HepG2 (cell line): ENCODE data around the gene CHMP1B. TPM values are rescaled to one million over a fixed set of nuclear protein-coding genes. Genes with fewer than 3 reads are reported as not detected.

Experiments used
- ATAC-seq: fragments of 200-7000 bp; cut with Tn5 transposase; 3 replicates; pipeline ENCODE4 v1.9.1; 2020; ENCODE audit warnings: mild to moderate bottlenecking, moderate library complexity
- BruUV-seq: library from RNA; stranded (reverse); fragments of 400-500 nt; replicated peaks from 2 replicates; lab custom pipeline; 2021; lab: Mats Ljungman, UMichigan
- CTCF ChIA-PET: fragments of 300-600 bp; formaldehyde crosslinking; extraction: SDS; loops from one replicate; lab custom pipeline; 2021; ENCODE audit warnings: low total read pairs, inconsistent platforms, low intra/inter-chr PET ratio; lab: Yijun Ruan, JAX
- POLR2A ChIA-PET: fragments of 350-600 bp; sonication (Branson Sonifier 250); formaldehyde crosslinking; loops from one replicate; lab custom pipeline; 2020; ENCODE audit warnings: antibody characterized with exemption, inconsistent platforms; lab: Yijun Ruan, JAX
- DNase-seq: peaks from one replicate; pipeline ENCODE4 v3.0.0-alpha.2; 2015; ENCODE audit warnings: low spot score
- FAIRE-seq: peaks from 3 replicates; lab custom pipeline; 2011; peaks lifted over from hg19 to GRCh38; lab: Jason Lieb, UNC
- H2AFZ ChIP-seq: one replicate; pipeline ENCODE4 v1.6.1; 2011; ENCODE audit warnings: low read length, inconsistent platforms
- H3K27ac ChIP-seq: fragments of 300-600 bp; 3 replicates; pipeline ENCODE4 v1.8.0; 2011; ENCODE audit warnings: mixed run types, mild to moderate bottlenecking, mixed read lengths, low read length, inconsistent platforms; ENCODE audit not compliant: insufficient read depth; ENCODE audit errors: extremely low read length
- H3K27me3 ChIP-seq, 2 experiments: fragments of 200-600 bp in 1 of 2; 2 replicates in 1 of 2; 3 replicates in 1 of 2; pipeline versions ENCODE4 v1.6.0 to v1.8.0; 2011; ENCODE audit warnings: low read length in 2 of 2, mild to moderate bottlenecking in 2 of 2, moderate library complexity in 2 of 2, inconsistent platforms in 1 of 2; ENCODE audit not compliant: insufficient read depth in 2 of 2, control insufficient read depth in 1 of 2
- H3K36me3 ChIP-seq, 2 experiments: fragments of 200-600 bp in 1 of 2; replicated peaks in 1 of 2; 2 replicates in 1 of 2; 3 replicates in 1 of 2; pipeline versions ENCODE4 v1.5.1 to v1.8.0; 2011; ENCODE audit warnings: low read length in 2 of 2, inconsistent platforms in 1 of 2; ENCODE audit not compliant: insufficient read depth in 2 of 2, control insufficient read depth in 1 of 2
- H3K4me1 ChIP-seq: 2 replicates; pipeline ENCODE4 v1.5.1; 2012; ENCODE audit warnings: low read length, inconsistent platforms; ENCODE audit not compliant: insufficient read depth
- H3K4me2 ChIP-seq: 2 replicates; pipeline ENCODE4 v1.6.0; 2011; ENCODE audit warnings: low read depth, low read length, inconsistent platforms
- H3K4me3 ChIP-seq, 3 experiments: fragments of 200-600 bp in 1 of 3; sonication (generic), shearing (Covaris generic) in 1 of 3; replicated peaks in 1 of 3; 2 replicates each; pipeline ENCODE4 v1.5.1; 2011 to 2016; ENCODE audit warnings: low read length in 3 of 3, inconsistent platforms in 2 of 3, low read depth in 2 of 3, mild to moderate bottlenecking in 2 of 3, control low read depth in 1 of 3, mixed read lengths in 1 of 3; ENCODE audit not compliant: insufficient read depth in 1 of 3
- H3K79me2 ChIP-seq: one replicate; pipeline ENCODE4 v1.6.1; 2011; ENCODE audit warnings: low read length, inconsistent platforms; ENCODE audit not compliant: insufficient read depth
- H3K9ac ChIP-seq: 2 replicates; pipeline ENCODE4 v1.6.0; 2011; ENCODE audit warnings: mild to moderate bottlenecking, low read depth, low read length, inconsistent platforms; ENCODE audit not compliant: insufficient read depth
- H3K9me3 ChIP-seq: 2 replicates; pipeline ENCODE4 v1.5.1; 2012; ENCODE audit warnings: mild to moderate bottlenecking, low read length
- H4K20me1 ChIP-seq: 2 replicates; pipeline ENCODE4 v1.6.0; 2011; ENCODE audit warnings: inconsistent platforms, mild to moderate bottlenecking, low read length, moderate library complexity; ENCODE audit not compliant: insufficient read depth
- CREB1 ChIP-seq, 2 experiments: fragments of 450-650 bp in 1 of 2; IDR thresholded peaks; 2 replicates each; pipeline ENCODE4 v1.6.1; 2016 to 2017; ENCODE audit warnings: control low read depth in 1 of 2, mild to moderate bottlenecking in 1 of 2, missing compliant biosample characterization in 1 of 2, missing genetic modification characterization in 1 of 2
- CTCF ChIP-seq: sonication (generic); formaldehyde crosslinking; IDR thresholded peaks from 2 replicates; pipeline ENCODE4 v1.5.0; 2020; ENCODE audit warnings: mild to moderate bottlenecking, missing genetic modification reagents, moderate library complexity
- ELF3 ChIP-seq: IDR thresholded peaks from 2 replicates; pipeline ENCODE4 v1.6.1; 2016; ENCODE audit warnings: missing genetic modification reagents, missing compliant biosample characterization
- ERF ChIP-seq: IDR thresholded peaks from 2 replicates; pipeline ENCODE4 v1.6.1; 2018; ENCODE audit warnings: missing biosample characterization, missing genetic modification reagents
- FOSL2 ChIP-seq: sonication (generic); formaldehyde crosslinking; IDR thresholded peaks from 2 replicates; pipeline ENCODE4 v1.4.0; 2020; ENCODE audit warnings: missing genetic modification reagents
- HDAC6 ChIP-seq: fragments of 200-600 bp; sonication (generic); IDR thresholded peaks from 2 replicates; pipeline ENCODE4 v1.7.0; 2017; ENCODE audit warnings: mild to moderate bottlenecking, antibody characterized with exemption, low read length, low read depth
- LCORL ChIP-seq, 2 experiments: fragments of 450-650 bp in 1 of 2; sonication (generic) in 1 of 2; formaldehyde crosslinking in 1 of 2; IDR thresholded peaks; 2 replicates each; pipeline versions ENCODE4 v1.5.0 to v1.6.1; 2017 to 2020; ENCODE audit warnings: antibody characterized with exemption in 1 of 2, missing genetic modification reagents in 1 of 2
- RAD21 ChIP-seq: fragments of 450-650 bp; formaldehyde crosslinking; IDR thresholded peaks from 2 replicates; pipeline ENCODE4 v1.5.0; 2020; ENCODE audit warnings: mild to moderate bottlenecking
- SAP130 ChIP-seq: IDR thresholded peaks from 2 replicates; pipeline ENCODE4 v1.6.1; 2016; ENCODE audit warnings: low read depth
- SMC3 ChIP-seq: IDR thresholded peaks from 2 replicates; pipeline ENCODE4 v1.6.1; 2011; ENCODE audit warnings: low read length, improper control_type of control experiment
- SOX5 ChIP-seq: IDR thresholded peaks from 2 replicates; pipeline ENCODE4 v1.6.1; 2016; ENCODE audit warnings: borderline replicate concordance
- TEAD3 ChIP-seq: optimal IDR thresholded peaks from 2 replicates; pipeline ENCODE3; 2016; ENCODE audit warnings: borderline replicate concordance
- ZNF225 ChIP-seq: sonication (generic); formaldehyde crosslinking; IDR thresholded peaks from 2 replicates; pipeline ENCODE4 v1.4.0; 2020; ENCODE audit warnings: mild to moderate bottlenecking, missing genetic modification reagents
- ZNF333 ChIP-seq: sonication (generic); formaldehyde crosslinking; IDR thresholded peaks from 2 replicates; pipeline ENCODE4 v1.4.0; 2020; ENCODE audit warnings: mild to moderate bottlenecking, missing genetic modification reagents, borderline replicate concordance
- WGBS: methylation state at CpG from one replicate; pipeline ENCODE4 v1.1.6; 2017; ENCODE audit warnings: low lambda C conversion rate; 5-methylcytosine and 5-hydroxymethylcytosine counted together
- in situ Hi-C: cut with HindIII; loops from 2 replicates; pipeline ENCODE4 v1.10.0; 2017; ENCODE audit warnings: low pct_unique_long_range_greater_than_20kb; ENCODE audit not compliant: extremely low pct_ligation_motif_present
- intact Hi-C: fragments of 100-400 bp; cut with micrococcal nuclease; formaldehyde crosslinking; loops from one replicate; pipeline ENCODE4 v1.10.0; 2022; ENCODE audit not compliant: unreplicated experiment
- polyA plus RNA-seq, 8 experiments: library from polyadenylated mRNA; depleted of rRNA in 3 of 8; stranded (reverse) in 7 of 8; unstranded in 1 of 8; fragments of >200 nt; fragmentation: Illumina TruSeq in 4 of 8; extraction: Trizol in 4 of 8; gene quantifications; 2 replicates each; pipeline versions ENCODE4 v1.2.1 to v1.2.3, GENCODE V29; 2011 to 2016; ENCODE audit warnings: low read depth in 4 of 8, missing spikeins in 1 of 8, mixed read lengths in 1 of 8; ENCODE audit not compliant: insufficient read depth in 1 of 8
- total RNA-seq, 5 experiments: library from RNA; depleted of rRNA; stranded (reverse); fragments of >200 nt; fragmentation: Illumina TruSeq; extraction: Trizol; gene quantifications; 2 replicates each; pipeline ENCODE4 v1.2.3, GENCODE V29; 2016; ENCODE audit warnings: low read depth in 1 of 5
- TF ChIP-seq, protein P1 (sequence below): sonication (generic); formaldehyde crosslinking; IDR thresholded peaks from 2 replicates; pipeline ENCODE4 v1.4.0; 2020; ENCODE audit warnings: missing genetic modification reagents, borderline replicate concordance
- TF ChIP-seq, protein P2 (sequence below), 2 experiments: sonication (generic) in 1 of 2; formaldehyde crosslinking in 1 of 2; IDR thresholded peaks; 2 replicates each; pipeline versions ENCODE4 v1.4.0 to v1.6.1; 2016 to 2020; ENCODE audit warnings: borderline replicate concordance in 1 of 2, low read depth in 1 of 2, mild to moderate bottlenecking in 1 of 2, missing genetic modification reagents in 1 of 2

The CHMP1B gene
- total and polyA plus RNA-seq, 2 of the 13 experiments (the other 11 are each of a cell fraction or from before 2014, with no cell fraction given) = 18.8 to 20.2 TPM

DNA sequence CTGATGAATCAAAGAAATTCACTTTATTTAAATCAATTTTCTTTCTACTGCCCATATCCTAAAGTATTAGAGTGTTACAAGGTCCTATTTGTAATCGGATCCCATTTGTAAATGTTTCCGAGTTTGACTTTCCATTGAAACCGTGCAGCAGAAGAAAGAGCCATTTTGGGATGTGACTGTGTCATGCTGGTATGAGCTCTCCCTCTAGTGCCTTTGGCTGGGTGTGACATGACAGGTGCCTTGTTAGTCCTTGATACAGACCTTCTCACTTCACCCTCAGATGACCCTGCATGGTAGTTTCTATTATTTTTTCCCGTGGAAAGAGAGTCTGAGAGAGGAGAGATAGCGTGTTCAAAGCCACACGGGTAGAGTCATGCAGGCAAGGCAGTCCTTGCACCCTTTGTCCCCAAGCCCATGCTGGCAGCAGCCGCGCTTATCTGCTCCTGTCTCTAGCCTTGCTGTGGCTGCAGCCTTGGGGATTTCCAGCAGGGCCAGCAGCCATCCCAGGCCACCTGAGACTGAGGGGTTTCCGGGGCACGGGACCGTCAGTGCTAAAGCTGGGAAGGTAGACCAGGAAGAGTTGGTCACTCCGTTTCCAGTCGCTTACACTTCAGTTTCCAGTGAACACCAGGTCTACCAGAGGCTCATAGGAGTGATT is 21.4 kb downstream of the CHMP1B start:
- Histone ChIP-seq H3K4me1 (peaks cover 19% of the 10 kb centered on the region), H3K36me3 (no peaks in the 10 kb centered on the region), H3K4me3 (peak overlapping the region in 1 of 3 experiments; percentile 10; a peak in 1 of 6 replicates), H2AFZ (no peak overlapping the region), H3K27ac (no peak overlapping the region), H4K20me1 (no peaks in the 10 kb centered on the region), H3K9me3 (no peaks in the 10 kb centered on the region), H3K9ac (no peak overlapping the region), H3K4me2 (peak overlapping the region; percentile 39), H3K79me2 (no peaks in the 10 kb centered on the region), H3K27me3 (no peaks in the 10 kb centered on the region)
- ChIA-PET CTCF (interaction anchor here (2.0 to 2.7 kb wide), 2 partner anchors 46 to 140 kb away, joined by 14 read pairs; no protein-coding TSS in a partner anchor), POLR2A (interaction anchor here (1.4 kb wide), 1 partner anchor 11 kb away, joined by 5 read pairs; no protein-coding TSS in a partner anchor)
- FAIRE-seq (peak; percentile 92), ATAC-seq (peak; percentile 98), DNase-seq (peak; percentile 71)
- no TSS peak for BruUV-seq
- intact Hi-C loops = loop anchor here (1.0 to 5.0 kb wide), 4 partner anchors 20 to 139 kb away; partner anchors contain the start of gene MPPE1
- in situ Hi-C loops = loop anchor here (5.0 kb wide), 1 partner anchor 45 kb away; no protein-coding TSS in a partner anchor
- WGBS = 13% methylated on average over 9 of the region's 13 CpGs
- peak; percentile 35 for TF ChIP-seq TEAD3
- TF ChIP-seq CTCF (CRISPR knock-in tag) = peak; percentile 88
- TF ChIP-seq SOX5 = 0 out of 2 replicates have a peak, but pooled peaks have one; percentile 10
- TF ChIP-seq ZNF333 (CRISPR knock-in tag) = no peak
- TF ChIP-seq, protein P1, sequence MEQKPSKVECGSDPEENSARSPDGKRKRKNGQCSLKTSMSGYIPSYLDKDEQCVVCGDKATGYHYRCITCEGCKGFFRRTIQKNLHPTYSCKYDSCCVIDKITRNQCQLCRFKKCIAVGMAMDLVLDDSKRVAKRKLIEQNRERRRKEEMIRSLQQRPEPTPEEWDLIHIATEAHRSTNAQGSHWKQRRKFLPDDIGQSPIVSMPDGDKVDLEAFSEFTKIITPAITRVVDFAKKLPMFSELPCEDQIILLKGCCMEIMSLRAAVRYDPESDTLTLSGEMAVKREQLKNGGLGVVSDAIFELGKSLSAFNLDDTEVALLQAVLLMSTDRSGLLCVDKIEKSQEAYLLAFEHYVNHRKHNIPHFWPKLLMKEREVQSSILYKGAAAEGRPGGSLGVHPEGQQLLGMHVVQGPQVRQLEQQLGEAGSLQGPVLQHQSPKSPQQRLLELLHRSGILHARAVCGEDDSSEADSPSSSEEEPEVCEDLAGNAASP (CRISPR knock-in tag) = peak; percentile 46; the same call in 1 of the 2 replicates
- TF ChIP-seq RAD21 (CRISPR knock-in tag) = peak; percentile 86
- no peak for TF ChIP-seq ZNF225 (CRISPR knock-in tag)
- peak; percentile 95 for TF ChIP-seq SMC3
- TF ChIP-seq FOSL2 = peak; percentile 22; the same call in 1 of the 2 replicates
- TF ChIP-seq LCORL (IDR thresholded peaks at IDR 0.05) = no peak
- TF ChIP-seq LCORL (CRISPR knock-in tag; IDR thresholded peaks at IDR 0.05) = peak; percentile 48; the same call in 1 of the 2 replicates
- TF ChIP-seq ELF3 (CRISPR knock-in tag) = peak; percentile 47; the same call in 1 of the 2 replicates
- no peak for TF ChIP-seq HDAC6
- 0 out of 2 replicates have a peak, but pooled peaks have one; percentile 38 for TF ChIP-seq ERF (CRISPR knock-in tag)
- TF ChIP-seq, protein P2, sequence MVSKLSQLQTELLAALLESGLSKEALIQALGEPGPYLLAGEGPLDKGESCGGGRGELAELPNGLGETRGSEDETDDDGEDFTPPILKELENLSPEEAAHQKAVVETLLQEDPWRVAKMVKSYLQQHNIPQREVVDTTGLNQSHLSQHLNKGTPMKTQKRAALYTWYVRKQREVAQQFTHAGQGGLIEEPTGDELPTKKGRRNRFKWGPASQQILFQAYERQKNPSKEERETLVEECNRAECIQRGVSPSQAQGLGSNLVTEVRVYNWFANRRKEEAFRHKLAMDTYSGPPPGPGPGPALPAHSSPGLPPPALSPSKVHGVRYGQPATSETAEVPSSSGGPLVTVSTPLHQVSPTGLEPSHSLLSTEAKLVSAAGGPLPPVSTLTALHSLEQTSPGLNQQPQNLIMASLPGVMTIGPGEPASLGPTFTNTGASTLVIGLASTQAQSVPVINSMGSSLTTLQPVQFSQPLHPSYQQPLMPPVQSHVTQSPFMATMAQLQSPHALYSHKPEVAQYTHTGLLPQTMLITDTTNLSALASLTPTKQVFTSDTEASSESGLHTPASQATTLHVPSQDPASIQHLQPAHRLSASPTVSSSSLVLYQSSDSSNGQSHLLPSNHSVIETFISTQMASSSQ (IDR thresholded peaks at IDR 0.05; ENCODE audit: low read depth) = no peak
- TF ChIP-seq, protein P2 (CRISPR knock-in tag; IDR thresholded peaks at IDR 0.05; ENCODE audit: borderline replicate concordance) = no peak
- 0 out of 2 replicates have a peak, but pooled peaks have one; percentile 5 for TF ChIP-seq CREB1 (IDR thresholded peaks at IDR 0.05)
- no peak for TF ChIP-seq CREB1 (CRISPR knock-in tag; IDR thresholded peaks at IDR 0.05)
- peak; percentile 29; the same call in 1 of the 2 replicates for TF ChIP-seq SAP130 (CRISPR knock-in tag)
